COLO829 (cell line): ENCODE data around the gene BCL2L11.
A peak's percentile ranks its signal among the peaks of the same experiment; 100 is the strongest.

Source experiments
- DNase-seq: peaks from one replicate; pipeline ENCODE4 v3.0.0; 2012; ENCODE audit warnings: low spot score

The BCL2L11 gene

DNA sequence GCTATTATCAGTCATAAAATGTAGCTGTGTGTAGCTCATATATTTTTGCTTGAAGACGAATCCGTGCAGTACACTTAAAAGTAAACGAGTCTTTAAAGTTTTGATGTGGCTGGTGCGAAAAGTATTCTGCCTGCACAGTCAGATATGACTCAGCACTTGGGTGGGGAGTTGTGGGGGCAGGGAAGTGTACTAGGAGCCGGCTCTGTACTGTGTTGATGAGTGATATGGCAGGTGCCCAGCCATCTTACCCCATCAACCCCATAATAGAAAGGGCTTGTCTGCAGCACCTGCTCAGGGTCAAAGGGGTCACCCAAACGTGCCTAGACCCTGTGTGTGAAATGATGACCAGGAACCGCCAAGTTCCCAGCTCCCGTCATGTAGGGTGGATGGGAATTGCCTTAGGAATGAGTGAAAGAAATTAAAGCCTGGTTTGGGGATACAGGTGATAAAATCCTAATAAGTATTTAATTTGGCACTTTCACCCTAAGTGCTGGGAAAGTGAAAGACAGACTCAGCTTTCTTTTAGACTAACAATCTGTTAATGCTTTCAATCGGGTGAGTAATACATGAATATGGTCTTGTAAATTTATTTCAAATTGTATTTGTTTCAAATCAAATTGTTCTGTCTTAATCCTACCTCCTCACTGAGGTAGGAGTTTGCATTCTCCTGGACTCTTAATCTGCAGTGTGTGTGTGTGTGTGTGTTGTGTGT, 48.0 kb downstream of the BCL2L11 start:
- peak; percentile 62 for DNase-seq

- DNase-seq, result no peak
Observed at GRCh38 chr2:111169268-111169667, 48.6 kb downstream of the BCL2L11 start.

DNA sequence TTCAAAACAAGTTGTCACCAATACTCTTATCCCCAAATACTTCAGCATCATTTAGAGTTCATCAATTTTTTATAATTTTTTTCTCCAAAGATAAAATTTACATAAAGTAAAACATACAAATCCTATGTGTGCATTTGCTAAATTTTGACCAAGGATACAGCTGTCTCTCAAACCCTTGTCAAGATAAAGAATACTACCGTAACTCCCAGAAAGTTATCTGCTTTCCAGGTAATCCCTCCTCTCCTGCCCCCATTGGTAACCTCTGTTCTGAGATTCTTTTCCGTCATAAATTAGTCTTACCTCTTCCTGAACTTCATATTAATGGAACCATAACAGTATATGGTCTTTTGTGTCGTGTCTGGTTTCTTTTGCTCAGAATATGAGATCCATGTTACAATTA, 49.2 kb downstream of the BCL2L11 start:
- no peak for DNase-seq

DNA sequence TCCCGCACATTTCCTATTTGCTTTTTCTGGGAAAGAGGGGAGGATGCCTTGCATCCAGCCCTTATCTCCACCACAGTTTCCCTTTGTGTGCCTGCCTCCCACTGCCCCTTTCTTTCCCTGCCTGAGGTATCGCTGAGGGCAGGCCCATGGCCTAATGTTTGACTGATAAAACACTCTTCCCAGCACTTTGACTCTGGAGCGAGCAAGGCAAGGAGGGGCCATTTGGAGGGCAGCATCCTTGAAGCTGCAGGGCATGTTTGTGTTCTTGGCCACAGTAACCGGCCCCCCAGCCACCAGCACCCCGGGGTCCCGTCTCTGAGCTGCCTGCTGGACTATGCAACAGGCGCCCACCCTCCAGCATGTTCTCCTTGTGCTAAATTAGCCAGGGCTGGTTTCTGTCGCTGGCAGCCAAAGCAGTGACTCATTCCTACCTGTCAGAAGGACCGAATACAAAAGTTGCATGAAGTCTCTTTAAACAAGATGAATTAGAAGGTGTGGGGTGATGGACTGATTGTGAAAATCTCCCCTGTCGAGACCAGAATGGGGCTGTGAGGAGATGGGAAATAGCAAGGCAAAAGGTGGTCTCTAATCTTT, 50.7 kb downstream of the BCL2L11 start:
- no peak for DNase-seq

GRCh38 chr2:111172666-111173065, 52.0 kb downstream of the BCL2L11 start:
- DNase-seq, result no peak

DNA sequence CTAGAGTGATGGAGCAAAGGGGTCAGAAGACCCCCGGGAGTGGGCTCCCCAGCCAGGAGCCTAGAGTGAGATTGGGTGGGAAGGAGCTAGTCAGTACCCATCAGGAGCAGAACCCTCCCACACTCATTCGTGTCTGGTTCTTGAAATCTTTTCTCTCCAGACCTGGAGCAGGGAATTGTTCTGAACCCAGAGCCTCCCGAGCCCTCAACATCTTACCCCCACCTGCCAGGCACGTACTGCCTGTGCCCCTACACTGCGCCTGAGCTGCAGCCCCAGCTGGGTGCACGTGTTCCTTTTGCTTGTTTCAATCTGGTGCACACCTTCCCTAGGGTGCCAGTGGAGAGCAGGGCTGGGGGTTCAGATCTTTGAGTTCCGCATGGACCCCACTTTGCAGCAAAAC, 52.6 kb downstream of the BCL2L11 start:
- DNase-seq, result no peak

- DNase-seq, result no peak
Observed at GRCh38 chr2:111173856-111174255, 53.1 kb downstream of the BCL2L11 start.

DNA sequence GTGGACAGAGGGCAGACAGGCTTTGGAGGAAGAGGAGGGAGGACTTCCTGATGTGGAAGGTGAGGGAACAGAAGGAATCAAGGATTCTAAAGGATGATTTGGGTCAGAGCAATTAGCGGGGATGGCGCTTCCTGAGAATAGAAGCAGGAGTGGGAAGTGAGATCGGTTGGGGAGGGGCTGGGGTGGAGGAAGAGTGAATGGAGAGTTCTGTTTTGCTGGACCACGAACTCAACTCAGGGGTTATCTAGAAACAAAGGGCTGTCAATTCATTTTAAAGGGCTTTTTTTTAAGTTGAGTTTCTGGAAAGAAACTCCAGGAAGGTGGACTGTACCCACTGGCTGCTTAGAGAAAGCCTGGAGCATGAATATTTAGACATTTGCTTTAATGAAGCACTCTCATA, 54.9 kb downstream of the BCL2L11 start:
- DNase-seq, result peak; percentile 70

GRCh38 chr2:111176388-111176787, 55.7 kb downstream of the BCL2L11 start:
- no peak for DNase-seq

DNA sequence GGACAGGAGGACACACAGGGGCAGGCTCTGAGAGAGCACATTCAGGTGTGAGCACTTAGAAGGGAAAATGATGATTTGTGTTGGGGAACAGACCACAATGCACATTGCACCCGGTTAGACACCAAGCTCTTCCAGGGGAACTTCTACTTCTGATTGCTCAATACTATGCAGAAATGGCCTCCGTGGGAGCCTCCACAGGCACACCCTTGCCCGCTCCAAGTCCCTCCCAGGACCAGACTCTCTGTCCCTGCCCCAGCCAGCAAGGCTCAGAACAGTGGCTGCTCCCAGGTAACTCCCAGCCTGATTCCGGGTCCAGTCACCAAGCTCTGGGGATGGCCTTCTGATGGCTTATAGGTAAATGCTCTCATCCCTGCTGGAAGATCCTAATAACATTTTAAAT, 56.2 kb downstream of the BCL2L11 start:
- no peak for DNase-seq

- DNase-seq, result no peak
Observed at GRCh38 chr2:111178296-111178695, 57.6 kb downstream of the BCL2L11 start.

- no peak for DNase-seq
Observed at GRCh38 chr2:111178730-111179405, 58.2 kb downstream of the BCL2L11 start.

GRCh38 chr2:111182121-111182520, 61.4 kb downstream of the BCL2L11 start:
- no peak for DNase-seq

DNA sequence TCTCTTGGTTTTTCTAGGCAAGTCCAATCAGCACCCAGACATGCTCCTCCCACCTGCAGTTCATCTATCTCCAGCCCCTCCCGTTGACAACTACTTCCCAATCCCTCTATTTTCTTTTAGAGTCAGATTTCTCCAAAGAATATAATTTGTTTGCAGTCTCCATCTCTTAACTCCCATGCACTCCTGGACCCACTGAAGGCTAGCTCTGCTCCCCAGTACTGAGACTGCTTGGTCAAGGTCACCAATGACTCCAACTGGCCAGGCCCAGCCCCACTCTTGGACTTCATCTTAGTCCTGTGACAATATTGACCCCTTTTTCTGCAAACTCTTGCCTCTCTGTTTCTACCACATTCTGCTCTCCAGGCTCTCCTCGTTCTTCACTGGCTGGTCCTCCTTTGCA, 62.0 kb downstream of the BCL2L11 start:
- no peak for DNase-seq

DNA sequence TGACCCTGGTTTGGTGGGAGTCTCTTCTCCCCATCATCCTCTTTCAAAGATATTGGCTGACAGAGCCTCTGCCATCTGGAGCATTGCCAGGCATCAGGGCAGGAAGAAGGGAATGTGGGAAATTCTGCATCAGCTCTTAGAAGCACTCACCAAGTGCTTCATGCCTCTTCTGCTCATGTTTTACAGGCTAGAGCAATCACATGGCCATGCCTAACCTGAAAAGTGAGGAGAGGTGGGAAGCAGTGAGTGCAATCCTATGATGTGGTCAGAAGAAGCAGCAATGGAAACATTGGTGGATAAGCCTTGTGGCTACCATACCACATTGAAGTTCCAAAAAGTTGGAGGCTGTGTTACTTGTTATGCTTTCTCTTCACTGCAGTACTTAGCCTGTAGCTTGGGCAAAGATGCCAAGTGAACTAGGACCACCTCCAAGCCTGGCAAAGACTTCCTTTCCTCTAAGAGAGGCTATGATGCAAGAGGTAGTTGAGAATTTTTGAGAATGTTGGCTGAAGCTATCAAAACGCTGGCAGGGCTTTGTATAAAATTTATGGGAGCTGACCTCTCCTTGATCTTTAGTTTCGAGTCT, 64.1 kb downstream of the BCL2L11 start:
- DNase-seq, result no peak

DNA sequence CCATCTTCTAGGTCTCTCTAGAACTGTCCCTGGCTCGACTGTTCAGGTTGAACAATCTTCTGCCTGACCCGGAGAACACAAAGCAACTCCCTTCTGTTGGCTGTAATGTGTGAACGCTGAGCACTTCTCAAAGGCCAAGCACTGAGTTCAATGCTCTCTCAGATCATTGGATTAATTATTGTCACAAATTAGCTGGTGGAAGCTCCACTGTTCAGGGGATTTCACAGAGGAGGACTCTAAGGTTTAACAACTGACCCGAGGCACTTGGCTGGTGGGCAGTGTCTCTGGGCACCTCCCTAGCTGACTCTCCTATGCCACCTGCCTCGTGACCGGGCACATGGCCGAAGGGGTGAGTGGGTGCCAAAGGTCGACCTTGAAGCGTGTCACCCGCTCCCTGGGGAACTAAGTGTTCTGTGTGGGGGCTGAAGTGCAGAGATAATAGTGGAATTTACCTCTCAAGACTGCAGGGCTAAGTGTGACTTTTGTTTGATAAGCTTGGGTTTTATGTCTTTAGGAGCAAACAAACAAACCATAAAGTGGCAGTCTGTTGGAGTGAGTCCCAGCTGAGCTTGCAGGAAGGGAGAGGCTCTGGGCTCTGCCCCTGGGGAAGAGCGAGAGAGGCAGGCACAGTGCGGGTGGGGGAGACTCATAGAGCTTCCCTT, 64.8 kb downstream of the BCL2L11 start:
- DNase-seq, result no peak

DNA sequence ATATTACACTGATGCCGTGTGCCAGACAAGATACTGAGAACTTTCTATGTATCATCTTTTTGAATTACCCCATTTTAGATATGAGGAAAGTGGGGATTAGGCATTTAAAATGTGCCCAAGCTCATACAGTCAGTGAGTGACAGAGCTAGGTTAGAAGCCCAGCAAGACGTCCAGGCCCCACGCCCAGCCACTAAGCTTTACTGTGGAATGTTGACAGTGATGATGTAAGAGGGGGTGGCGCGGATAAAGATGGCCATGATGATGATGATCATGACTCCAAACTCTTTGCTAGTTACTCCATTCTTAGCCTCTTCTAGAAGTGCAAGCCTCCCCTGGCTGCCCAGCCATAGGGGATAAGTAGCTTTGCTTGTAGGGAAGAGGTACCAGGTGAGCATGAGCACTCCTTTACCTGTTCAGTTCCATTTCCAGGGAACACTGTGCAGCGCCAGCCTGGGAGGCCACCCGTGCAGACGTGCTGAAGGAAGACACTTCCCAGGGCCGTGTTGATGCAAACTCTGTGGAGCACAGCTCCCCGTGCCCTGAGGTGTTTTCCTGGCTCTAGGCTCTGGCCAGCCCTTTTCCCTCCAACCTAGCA, 65.5 kb downstream of the BCL2L11 start:
- DNase-seq, result no peak

DNA sequence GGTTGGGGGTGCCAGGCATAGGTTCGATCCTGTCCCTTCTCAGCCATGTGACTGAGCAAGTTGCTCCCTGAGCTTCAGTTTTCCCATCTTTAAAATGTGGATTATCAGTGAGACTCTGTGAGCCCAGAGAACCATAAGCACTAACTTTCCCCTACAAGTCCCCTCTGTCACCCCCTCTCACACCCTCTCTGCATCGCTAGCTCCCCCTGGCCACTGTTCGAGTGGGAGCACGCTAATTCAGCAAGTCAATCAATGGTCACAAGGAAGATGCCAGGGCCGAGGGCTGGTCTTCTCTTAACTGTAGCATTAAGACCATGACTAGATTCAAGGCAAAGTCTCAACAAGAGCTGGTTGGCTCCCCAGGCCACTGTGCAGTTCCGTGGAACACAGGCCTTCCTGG, 66.2 kb downstream of the BCL2L11 start:
- no peak for DNase-seq

- DNase-seq, result no peak
Observed at GRCh38 chr2:111188681-111189080, 68.0 kb downstream of the BCL2L11 start.

- no peak for DNase-seq
Observed at GRCh38 chr2:111189106-111189505, 68.4 kb downstream of the BCL2L11 start.

DNA sequence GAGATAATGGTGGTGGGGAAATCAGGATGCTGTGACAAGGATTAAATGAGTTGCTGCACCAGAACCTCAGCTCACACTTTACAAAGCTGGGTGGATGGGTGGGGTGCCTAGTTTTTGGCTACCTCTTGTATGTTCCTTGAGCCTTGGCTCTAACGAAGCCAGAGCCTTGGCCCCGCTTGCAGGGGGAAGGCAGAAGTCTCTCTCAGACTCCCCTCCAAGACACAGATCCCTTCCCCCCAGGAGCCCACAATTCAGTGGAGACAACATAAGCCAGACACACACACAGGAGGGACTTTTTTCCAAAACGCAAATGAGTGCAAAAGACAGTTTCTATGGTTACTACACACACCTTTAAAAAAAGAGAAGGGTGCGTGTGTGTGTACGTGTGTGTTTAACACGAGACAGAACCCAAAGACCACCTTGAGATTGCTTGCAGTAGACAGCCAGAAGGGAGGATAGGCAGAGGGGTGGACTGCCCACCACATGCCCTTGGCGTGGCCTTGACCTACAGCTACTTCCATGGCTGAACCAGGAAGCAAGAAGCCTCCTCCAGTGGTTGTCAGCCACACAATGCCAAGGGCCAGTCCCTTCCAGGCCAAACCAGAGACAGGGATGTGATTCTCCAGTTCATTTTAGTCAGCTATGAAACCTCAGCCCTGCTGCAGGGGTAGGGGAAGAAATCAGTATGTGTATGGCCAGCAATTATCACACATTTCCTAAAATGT, 70.3 kb downstream of the BCL2L11 start:
- DNase-seq, result no peak

GRCh38 chr2:111191877-111192276, 71.2 kb downstream of the BCL2L11 start:
- no peak for DNase-seq
